Mammary epithelial cell (primary cell): ENCODE data around the gene KCNIP4.

Experiments used
- CTCF ChIP-seq, 2 donors: IDR thresholded peaks in 1 of 2; conservative IDR thresholded peaks in 1 of 2; 2 replicates each; pipeline ENCODE4 v1.5.1; 2011 to 2012; ENCODE audit warnings: inconsistent platforms in 2 of 2, low read length in 2 of 2, mild to moderate bottlenecking in 2 of 2, control low read depth in 1 of 2, low read depth in 1 of 2; ENCODE audit not compliant: insufficient read depth in 1 of 2; ENCODE audit errors: extremely low read depth in 1 of 2
- EZH2 ChIP-seq: IDR thresholded peaks from 2 replicates; pipeline ENCODE4 v1.6.1; 2012; ENCODE audit warnings: low read length, inconsistent platforms, borderline replicate concordance

GRCh38 chr4:21893136-21893535, 55.4 kb downstream of the KCNIP4 start:
- TF ChIP-seq CTCF (conservative IDR thresholded peaks at IDR 0.05 in 1 of 2, IDR thresholded peaks at IDR 0.05 in 1 of 2; ENCODE audit: extremely low read depth in 1 of 2, insufficient read depth in 1 of 2, low read depth in 1 of 2, low read length in 2 of 2): no peak
- TF ChIP-seq EZH2: no peak
